ENCODE results near the gene TMA7.

Gene TMA7

GRCh38 chr3:48403533-48404439, 36.3 kb upstream of the TMA7 start:
- Histone ChIP-seq H4K20me1 (ENCODE audit: insufficient read depth, low read length, poor library complexity, severe bottlenecking) (no peaks in the 10 kb centered on the region), H3K36me3 (ENCODE audit: insufficient read depth, low read length) (peaks cover 44% of the 10 kb centered on the region; the same call in 1 of the 2 replicates), H3K27me3 (ENCODE audit: insufficient read depth, low read length, poor library complexity, severe bottlenecking) (no peaks in the 10 kb centered on the region), H3K9me2 (replicated peaks; ENCODE audit: low read depth, low read length) (no peaks in the 10 kb centered on the region), H3K9ac (ENCODE audit: low read depth, low read length, poor library complexity, severe bottlenecking) (no peak overlapping the region), H3K4me3 (ENCODE audit: low read length, poor library complexity, severe bottlenecking) (no peak overlapping the region), H3F3A (ENCODE audit: low read depth) (no peaks in the 10 kb centered on the region), H3K4me2 (ENCODE audit: low read depth, low read length, poor library complexity, severe bottlenecking) (no peak overlapping the region), H3K4me1 (ENCODE audit: insufficient read depth, low read length, poor library complexity, severe bottlenecking) (peaks cover 17% of the 10 kb centered on the region), H3K79me2 (ENCODE audit: insufficient read depth, low read length) (no peaks in the 10 kb centered on the region), H2AFZ (ENCODE audit: low read length) (no peak overlapping the region), H3K9me3 (ENCODE audit: insufficient read depth, low read depth, low read length) (no peaks in the 10 kb centered on the region)
- TF ChIP-seq EZH2phosphoT487 (IDR thresholded peaks at IDR 0.05; ENCODE audit: borderline replicate concordance) (no peak), CTCF (conservative IDR thresholded peaks at IDR 0.05; ENCODE audit: low read length) (no peak)

GRCh38 chr3:48404440-48405342, 35.4 kb upstream of the TMA7 start:
- H3K4me2 ChIP-seq (ENCODE audit: low read depth, low read length, poor library complexity, severe bottlenecking): no peak overlapping the region
- no peaks in the 10 kb centered on the region for H3K79me2 ChIP-seq (ENCODE audit: insufficient read depth, low read length)
- H2AFZ ChIP-seq (ENCODE audit: low read length): no peak overlapping the region
- H3K36me3 ChIP-seq (ENCODE audit: insufficient read depth, low read length): peaks cover 52% of the 10 kb centered on the region; the same call in 1 of the 2 replicates
- no peaks in the 10 kb centered on the region for H3K27me3 ChIP-seq (ENCODE audit: insufficient read depth, low read length, poor library complexity, severe bottlenecking)
- peaks cover 17% of the 10 kb centered on the region for H3K4me1 ChIP-seq (ENCODE audit: insufficient read depth, low read length, poor library complexity, severe bottlenecking)
- H3K4me3 ChIP-seq (ENCODE audit: low read length, poor library complexity, severe bottlenecking): no peak overlapping the region
- no peaks in the 10 kb centered on the region for H3K9me3 ChIP-seq (ENCODE audit: insufficient read depth, low read depth, low read length)
- TF ChIP-seq EZH2phosphoT487 (IDR thresholded peaks at IDR 0.05; ENCODE audit: borderline replicate concordance) (no peak), CTCF (conservative IDR thresholded peaks at IDR 0.05; ENCODE audit: low read length) (no peak)
- no peak overlapping the region for H3K9ac ChIP-seq (ENCODE audit: low read depth, low read length, poor library complexity, severe bottlenecking)
- H3F3A ChIP-seq (ENCODE audit: low read depth): no peaks in the 10 kb centered on the region
- H4K20me1 ChIP-seq (ENCODE audit: insufficient read depth, low read length, poor library complexity, severe bottlenecking): no peaks in the 10 kb centered on the region
- H3K9me2 ChIP-seq (replicated peaks; ENCODE audit: low read depth, low read length): no peaks in the 10 kb centered on the region

- Histone ChIP-seq H3K9me3 (ENCODE audit: insufficient read depth, low read depth, low read length) (no peaks in the 10 kb centered on the region), H3K4me1 (ENCODE audit: insufficient read depth, low read length, poor library complexity, severe bottlenecking) (peaks cover 17% of the 10 kb centered on the region), H3K4me3 (ENCODE audit: low read length, poor library complexity, severe bottlenecking) (no peak overlapping the region), H3K79me2 (ENCODE audit: insufficient read depth, low read length) (no peaks in the 10 kb centered on the region), H3F3A (ENCODE audit: low read depth) (no peaks in the 10 kb centered on the region), H3K36me3 (ENCODE audit: insufficient read depth, low read length) (peaks cover 58% of the 10 kb centered on the region; the same call in 1 of the 2 replicates), H3K27me3 (ENCODE audit: insufficient read depth, low read length, poor library complexity, severe bottlenecking) (no peaks in the 10 kb centered on the region), H3K9ac (ENCODE audit: low read depth, low read length, poor library complexity, severe bottlenecking) (no peak overlapping the region), H3K4me2 (ENCODE audit: low read depth, low read length, poor library complexity, severe bottlenecking) (no peak overlapping the region), H2AFZ (ENCODE audit: low read length) (no peak overlapping the region), H3K9me2 (replicated peaks; ENCODE audit: low read depth, low read length) (no peaks in the 10 kb centered on the region), H4K20me1 (ENCODE audit: insufficient read depth, low read length, poor library complexity, severe bottlenecking) (no peaks in the 10 kb centered on the region)
- no peak for TF ChIP-seq CTCF (conservative IDR thresholded peaks at IDR 0.05; ENCODE audit: low read length)
Measured at GRCh38 chr3:48405343-48405881, 34.6 kb upstream of the TMA7 start.
